Keratinocyte (primary cell): ENCODE measurements around the gene NUFIP2.

Source experiments
- CTCF ChIP-seq, 3 experiments: IDR thresholded peaks in 1 of 3; conservative IDR thresholded peaks in 1 of 3; optimal IDR thresholded peaks in 1 of 3; 2 replicates in 2 of 3; 3 replicates in 1 of 3; pipeline versions ENCODE3 to v1.5.1; 2011; ENCODE audit warnings: low read length in 3 of 3, mild to moderate bottlenecking in 3 of 3, moderate library complexity in 2 of 3, control low read depth in 1 of 3, inconsistent platforms in 1 of 3; ENCODE audit not compliant: insufficient read depth in 2 of 3; ENCODE audit errors: extremely low read depth in 1 of 3
- EZH2 ChIP-seq: IDR thresholded peaks from one replicate; pipeline ENCODE4 v1.6.1; 2012; ENCODE audit warnings: inconsistent platforms, mild to moderate bottlenecking, low read length, moderate library complexity

DNA sequence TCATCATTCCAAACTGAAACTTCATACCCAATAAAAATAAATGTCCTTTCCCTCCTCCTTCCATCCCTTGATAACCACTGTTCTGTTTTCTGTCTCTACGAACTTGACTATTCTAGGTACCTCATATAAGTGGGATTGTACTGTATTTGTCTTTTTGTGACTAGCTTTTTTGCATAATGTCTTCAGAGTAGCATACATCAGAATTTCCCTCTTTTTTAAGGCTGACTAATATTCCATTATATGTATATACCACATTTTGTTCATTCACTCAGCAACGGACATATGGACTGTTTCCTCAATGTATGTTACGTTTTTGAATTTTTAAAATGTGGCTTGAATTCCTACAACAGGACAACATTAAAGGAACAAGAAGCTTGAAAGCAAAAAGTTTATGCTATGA lies 1.5 kb upstream of the NUFIP2 start:
- TF ChIP-seq EZH2 (no peak), CTCF (optimal IDR thresholded peaks at IDR 0.05 in 1 of 3, IDR thresholded peaks at IDR 0.05 in 1 of 3, conservative IDR thresholded peaks at IDR 0.05 in 1 of 3; ENCODE audit: extremely low read depth in 1 of 3, insufficient read depth in 2 of 3, low read length in 3 of 3) (no peak)
